Measurements from ENCODE around the gene FBXO21.

- TF ChIP-seq POLR2A (IDR thresholded peaks at IDR 0.05), result no peak
- TF ChIP-seq, protein P1, sequence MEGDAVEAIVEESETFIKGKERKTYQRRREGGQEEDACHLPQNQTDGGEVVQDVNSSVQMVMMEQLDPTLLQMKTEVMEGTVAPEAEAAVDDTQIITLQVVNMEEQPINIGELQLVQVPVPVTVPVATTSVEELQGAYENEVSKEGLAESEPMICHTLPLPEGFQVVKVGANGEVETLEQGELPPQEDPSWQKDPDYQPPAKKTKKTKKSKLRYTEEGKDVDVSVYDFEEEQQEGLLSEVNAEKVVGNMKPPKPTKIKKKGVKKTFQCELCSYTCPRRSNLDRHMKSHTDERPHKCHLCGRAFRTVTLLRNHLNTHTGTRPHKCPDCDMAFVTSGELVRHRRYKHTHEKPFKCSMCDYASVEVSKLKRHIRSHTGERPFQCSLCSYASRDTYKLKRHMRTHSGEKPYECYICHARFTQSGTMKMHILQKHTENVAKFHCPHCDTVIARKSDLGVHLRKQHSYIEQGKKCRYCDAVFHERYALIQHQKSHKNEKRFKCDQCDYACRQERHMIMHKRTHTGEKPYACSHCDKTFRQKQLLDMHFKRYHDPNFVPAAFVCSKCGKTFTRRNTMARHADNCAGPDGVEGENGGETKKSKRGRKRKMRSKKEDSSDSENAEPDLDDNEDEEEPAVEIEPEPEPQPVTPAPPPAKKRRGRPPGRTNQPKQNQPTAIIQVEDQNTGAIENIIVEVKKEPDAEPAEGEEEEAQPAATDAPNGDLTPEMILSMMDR (IDR thresholded peaks at IDR 0.05), result no peak
Observed at GRCh38 chr12:117158911-117159553, 31.2 kb downstream of the FBXO21 start.

All from stomach (tissue), 4 donors.